T-helper 22 cell (primary cell): ENCODE measurements around the gene SLC5A10.
A peak's percentile ranks its signal among the peaks of the same experiment; 100 is the strongest.

Source experiments
- DNase-seq: peaks from one replicate; pipeline ENCODE4 v3.0.0-alpha.2; 2020; ENCODE audit warnings: low read depth

The SLC5A10 gene

GRCh38 chr17:19004421-19005136 is 52.6 kb downstream of the SLC5A10 start, which contains the start of gene FAM83G:
Gene FAM83G (minus strand): TSS chr17:19004764. CDS start chr17:19004041, 723 bp downstream.
- DNase-seq, result peak; percentile 84

DNA sequence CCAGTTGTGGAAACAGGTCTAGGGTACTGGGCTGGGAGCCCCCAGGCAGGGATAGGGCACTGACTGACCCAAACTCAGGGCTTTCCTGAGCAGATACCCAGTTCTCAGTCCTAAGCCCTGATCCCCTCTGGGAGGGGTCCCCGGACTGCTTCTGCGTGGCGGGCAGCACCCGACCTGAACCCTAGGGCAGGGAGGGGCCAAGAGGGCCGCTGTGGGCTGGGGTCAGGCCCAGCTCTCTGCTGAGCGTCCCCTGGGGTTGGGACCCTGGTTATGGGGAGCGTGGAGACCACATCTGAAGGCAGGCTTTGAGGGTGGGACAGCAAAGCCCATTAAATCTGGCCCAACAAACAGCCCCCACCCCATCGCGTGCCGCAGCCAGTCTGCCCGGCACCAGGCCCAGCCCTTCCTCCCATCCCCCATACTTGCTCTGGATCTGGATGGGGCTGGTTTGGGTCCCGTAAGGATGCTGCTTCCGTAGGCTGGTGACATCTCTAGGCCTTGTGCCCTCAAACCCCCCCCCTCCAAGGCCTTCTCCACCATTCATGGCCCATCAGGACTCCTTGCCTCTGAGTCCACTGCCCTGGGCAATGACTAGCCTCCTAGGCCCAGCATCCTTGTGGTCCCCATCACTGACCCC is 53.3 kb downstream of the SLC5A10 start:
- no peak for DNase-seq

- no peak for DNase-seq
Measured at GRCh38 chr17:19005789-19006430, 53.9 kb downstream of the SLC5A10 start.

GRCh38 chr17:19006698-19007097 is 54.7 kb downstream of the SLC5A10 start:
- DNase-seq, result no peak

- DNase-seq, result no peak
Measured at GRCh38 chr17:19009970-19010369, 58.0 kb downstream of the SLC5A10 start.

GRCh38 chr17:19010729-19011505 is 59.0 kb downstream of the SLC5A10 start:
- no peak for DNase-seq

GRCh38 chr17:19011581-19011980 is 59.6 kb downstream of the SLC5A10 start:
- DNase-seq, result no peak

DNA sequence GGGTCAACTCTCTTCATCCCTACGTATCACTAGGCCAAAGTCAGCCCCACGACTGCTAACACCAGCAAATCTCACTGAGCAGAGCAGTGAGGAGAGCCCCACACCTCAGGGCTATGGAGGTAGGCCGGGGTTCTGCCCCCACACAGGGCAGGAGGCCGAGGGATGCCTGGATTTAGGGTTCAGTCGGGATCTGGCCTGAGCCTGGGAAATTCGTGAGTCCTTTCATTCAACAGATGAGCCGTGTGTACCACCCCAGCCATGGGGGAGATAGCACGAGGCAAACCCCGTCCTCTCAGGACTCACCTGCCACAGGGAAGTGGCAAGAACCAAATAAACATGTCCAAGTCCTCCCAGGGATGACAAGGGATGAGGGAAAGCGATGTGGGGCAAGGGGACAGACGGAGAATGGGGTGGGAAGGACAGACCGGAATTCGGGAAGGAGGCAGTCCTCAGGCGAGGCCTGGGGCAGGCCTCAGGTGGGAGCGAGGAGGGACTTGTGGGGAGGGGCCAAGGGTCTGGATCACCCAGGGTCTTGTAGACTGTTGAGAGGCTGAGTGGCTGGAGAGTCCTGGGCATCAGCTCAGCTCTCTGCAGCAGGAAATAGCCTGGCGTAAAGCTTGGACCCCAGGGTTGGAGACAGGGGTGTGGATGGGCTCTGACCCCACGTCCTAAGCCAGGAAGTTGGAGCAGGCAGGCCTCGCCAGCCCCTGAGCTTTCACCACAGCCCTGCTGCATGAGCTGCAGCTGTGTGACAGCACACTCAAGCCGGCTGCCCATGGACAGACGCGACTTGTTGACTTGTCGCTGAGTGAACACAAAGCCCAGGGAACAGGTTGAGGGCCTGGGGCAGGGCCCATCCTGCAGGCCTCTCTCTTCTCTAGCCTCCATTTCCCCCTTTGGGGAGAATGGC is 60.5 kb downstream of the SLC5A10 start:
- no peak for DNase-seq

GRCh38 chr17:19013226-19013625 is 61.3 kb downstream of the SLC5A10 start:
- no peak for DNase-seq

- no peak for DNase-seq
Measured at GRCh38 chr17:19013806-19014627, 62.1 kb downstream of the SLC5A10 start.

GRCh38 chr17:19014628-19015215 is 62.8 kb downstream of the SLC5A10 start:
- no peak for DNase-seq

GRCh38 chr17:19015428-19015827 is 63.5 kb downstream of the SLC5A10 start:
- no peak for DNase-seq

DNA sequence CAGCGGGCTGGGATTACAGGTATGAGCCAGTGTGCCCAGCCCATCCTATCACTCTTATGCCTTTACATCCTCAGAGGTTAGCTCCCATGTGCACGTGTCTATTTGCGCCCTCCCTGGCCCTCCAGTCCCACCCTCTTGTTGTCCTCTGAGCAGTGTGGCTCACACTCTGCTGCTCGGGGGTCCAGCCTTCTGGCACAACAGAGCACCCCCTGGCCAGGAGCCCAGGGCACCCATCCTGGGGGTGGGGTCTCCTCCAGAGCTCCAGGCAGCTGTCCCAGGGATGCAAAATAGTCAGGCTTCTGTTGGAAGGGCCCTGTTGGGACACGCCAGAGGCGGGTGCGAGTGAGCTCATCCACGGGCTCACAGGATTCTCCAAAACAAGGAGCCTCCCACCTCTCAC is 64.3 kb downstream of the SLC5A10 start:
- DNase-seq, result no peak

- no peak for DNase-seq
Measured at GRCh38 chr17:19016881-19017280, 64.9 kb downstream of the SLC5A10 start.

- DNase-seq, result no peak
Measured at GRCh38 chr17:19017401-19017800, 65.4 kb downstream of the SLC5A10 start.

- no peak for DNase-seq
Measured at GRCh38 chr17:19017804-19018599, 66.0 kb downstream of the SLC5A10 start.

DNA sequence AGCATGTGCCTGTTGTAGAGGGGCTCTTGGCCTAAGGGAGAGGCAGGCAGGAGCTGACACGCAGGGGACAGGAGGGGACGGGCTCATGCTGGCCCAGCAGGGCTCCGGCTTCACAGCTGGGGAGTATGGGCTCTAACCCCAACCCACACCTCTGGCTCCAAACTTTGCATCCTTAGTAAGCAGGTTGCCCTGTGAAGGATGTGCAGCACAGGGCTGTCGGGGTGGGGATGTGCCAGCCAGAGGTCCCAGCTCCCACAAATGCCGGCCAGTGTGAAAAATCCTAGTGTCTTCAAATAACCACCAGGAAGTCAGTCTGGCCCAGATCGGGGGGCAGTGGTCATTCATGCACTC is 66.6 kb downstream of the SLC5A10 start:
- DNase-seq, result no peak

- DNase-seq, result no peak
Measured at GRCh38 chr17:19019041-19019941, 67.3 kb downstream of the SLC5A10 start.
